Measurements from ENCODE around the gene THYN1.
"Not testable (repeated sequence)": the region's sequence is repeated elsewhere in the genome, so short reads cannot be mapped to it uniquely, and the experiment has no call there.

THYN1 gene

GRCh38 chr11:134283461-134284230 is 30.5 kb upstream of the THYN1 start:
- TF ChIP-seq MAX (IDR thresholded peaks at IDR 0.05; ENCODE audit: low read depth, low read length) (no peak), POLR2A (IDR thresholded peaks at IDR 0.05; ENCODE audit: extremely low read depth, insufficient read length) (no peak), MYC (IDR thresholded peaks at IDR 0.05; ENCODE audit: low read depth, low read length) (no peak), CTCF (IDR thresholded peaks at IDR 0.05; ENCODE audit: low read depth, low read length) (no peak)
- H3K4me3 ChIP-seq (ENCODE audit: low read depth, low read length): no peak overlapping the region
- no peak for DNase-seq (ENCODE audit: low read depth)

GRCh38 chr11:134282121-134283045 is 29.2 kb upstream of the THYN1 start:
- no peak for DNase-seq (ENCODE audit: low read depth)
- H3K4me3 ChIP-seq (ENCODE audit: low read depth, low read length): no peak overlapping the region
- TF ChIP-seq MYC (IDR thresholded peaks at IDR 0.05; ENCODE audit: low read depth, low read length) (no peak), CTCF (IDR thresholded peaks at IDR 0.05; ENCODE audit: low read depth, low read length) (no peak), POLR2A (IDR thresholded peaks at IDR 0.05; ENCODE audit: extremely low read depth, insufficient read length) (no peak), MAX (IDR thresholded peaks at IDR 0.05; ENCODE audit: low read depth, low read length) (no peak)

- DNase-seq (ENCODE audit: low read depth); H3K4me3 ChIP-seq (ENCODE audit: low read depth, low read length): not testable (repeated sequence)
These were observed 28.5 kb upstream of the THYN1 start for GRCh38 chr11:134281635-134282034.

GRCh38 chr11:134278356-134278755 is 25.2 kb upstream of the THYN1 start:
- H3K4me3 ChIP-seq (ENCODE audit: low read depth, low read length): no peak overlapping the region
- TF ChIP-seq MAX (IDR thresholded peaks at IDR 0.05; ENCODE audit: low read depth, low read length) (no peak), POLR2A (IDR thresholded peaks at IDR 0.05; ENCODE audit: extremely low read depth, insufficient read length) (no peak), MYC (IDR thresholded peaks at IDR 0.05; ENCODE audit: low read depth, low read length) (no peak), CTCF (IDR thresholded peaks at IDR 0.05; ENCODE audit: low read depth, low read length) (no peak)
- DNase-seq (ENCODE audit: low read depth): no peak

GRCh38 chr11:134277183-134278001 is 24.2 kb upstream of the THYN1 start:
- TF ChIP-seq POLR2A (IDR thresholded peaks at IDR 0.05; ENCODE audit: extremely low read depth, insufficient read length) (no peak), MAX (IDR thresholded peaks at IDR 0.05; ENCODE audit: low read depth, low read length) (no peak), CTCF (IDR thresholded peaks at IDR 0.05; ENCODE audit: low read depth, low read length) (no peak), MYC (IDR thresholded peaks at IDR 0.05; ENCODE audit: low read depth, low read length) (no peak)
- no peak for DNase-seq (ENCODE audit: low read depth)
- no peak overlapping the region for H3K4me3 ChIP-seq (ENCODE audit: low read depth, low read length)

Measured in NB4 (cell line).